Tibial nerve (tissue), 4 donors: ENCODE measurements around the gene ATP2B3. TPM values are rescaled to one million over a fixed set of nuclear protein-coding genes. Genes with fewer than 3 reads are reported as not detected.

Experiments used
- DNase-seq, 2 donors: peaks; one replicate each; pipeline ENCODE4 v3.0.0-alpha.2; 2019; ENCODE audit warnings: low spot score in 2 of 2
- H3K27ac ChIP-seq, 4 donors: fragments of 200-600 bp; sonication (generic) in 3 of 4; one replicate each; pipeline ENCODE4 v1.5.1; 2017 to 2019; ENCODE audit warnings: mild to moderate bottlenecking in 1 of 4
- H3K27me3 ChIP-seq, 2 donors: fragments of 200-600 bp; sonication (generic) in 1 of 2; one replicate each; pipeline versions ENCODE4 v1.5.1 to v1.6.0; 2017 to 2019
- H3K36me3 ChIP-seq, 3 donors: fragments of 200-600 bp; sonication (generic); one replicate each; pipeline ENCODE4 v1.5.1; 2018 to 2019
- H3K4me1 ChIP-seq, 4 donors: fragments of 200-600 bp; sonication (generic) in 3 of 4; one replicate each; pipeline ENCODE4 v1.5.1; 2017 to 2019
- H3K4me3 ChIP-seq, 4 donors: fragments of 200-600 bp; sonication (generic) in 3 of 4; one replicate each; pipeline ENCODE4 v1.5.1; 2017 to 2019; ENCODE audit warnings: mild to moderate bottlenecking in 1 of 4, moderate library complexity in 1 of 4
- H3K9me3 ChIP-seq, 4 donors: fragments of 200-600 bp; sonication (generic) in 3 of 4; one replicate each; pipeline ENCODE4 v1.5.1; 2017 to 2019
- EP300 ChIP-seq, 2 donors: sonication (generic); formaldehyde crosslinking; IDR thresholded peaks; one replicate each; pipeline ENCODE4 v1.6.1; 2017; ENCODE audit warnings: antibody characterized with exemption in 2 of 2, mild to moderate bottlenecking in 1 of 2
- POLR2A ChIP-seq, 2 donors: fragments of 450-650 bp; IDR thresholded peaks; one replicate each; pipeline ENCODE4 v1.6.1; 2017; ENCODE audit warnings: antibody characterized with exemption in 2 of 2, mild to moderate bottlenecking in 2 of 2, moderate library complexity in 2 of 2
- WGBS, 2 donors: methylation state at CpG; one replicate each; pipeline ENCODE4 v1.1.5; 2018; 5-methylcytosine and 5-hydroxymethylcytosine counted together
- total RNA-seq, 4 donors: library from RNA; depleted of rRNA; stranded (reverse); fragments of >200 nt; gene quantifications; one replicate each; pipeline ENCODE4 v1.1.0, GENCODE V29; 2016
- TF ChIP-seq, protein P1 (sequence below), 5 experiments: fragments of 200-600 bp in 3 of 5; fragments of 450-650 bp in 2 of 5; sonication (generic) in 3 of 5; IDR thresholded peaks; one replicate each; pipeline ENCODE4 v1.5.1; 2016 to 2019; ENCODE audit warnings: antibody characterized with exemption in 5 of 5, mild to moderate bottlenecking in 3 of 5, moderate library complexity in 2 of 5

ATP2B3 gene
- total RNA-seq, 4 donors from 2014 or later = not detected

DNA sequence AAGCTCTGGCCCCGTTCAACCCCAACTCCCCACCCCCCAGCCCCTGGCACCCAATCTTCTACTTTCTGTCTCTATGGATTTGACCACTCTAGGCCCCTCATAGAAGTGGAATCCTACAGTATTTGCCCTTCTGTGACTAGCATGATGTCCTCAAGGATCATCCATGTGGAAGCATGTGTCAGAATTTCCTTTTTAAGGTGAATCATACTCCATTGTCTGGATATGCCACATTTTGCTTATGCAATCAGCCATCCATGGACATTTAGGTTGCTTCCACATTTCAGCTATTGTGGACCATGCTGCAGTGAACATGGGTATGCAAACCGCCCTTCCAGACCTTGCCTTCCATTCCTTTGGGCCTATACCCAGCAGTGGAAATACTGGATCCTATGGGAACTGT, 66.0 kb downstream of the ATP2B3 start:
- WGBS, 2 donors = 56 to 86% methylated on average over 2 of the region's 2 CpGs
- Histone ChIP-seq H3K27ac (no peak overlapping the region), H3K36me3 (peaks cover 0 to 17% (median 0%) of the 10 kb centered on the region in 3 donors), H3K9me3 (no peaks in the 10 kb centered on the region), H3K27me3 (peaks cover 0 to 6% of the 10 kb centered on the region in 2 donors), H3K4me3 (no peak overlapping the region), H3K4me1 (no peaks in the 10 kb centered on the region)
- DNase-seq = no peak
- TF ChIP-seq, protein P1, sequence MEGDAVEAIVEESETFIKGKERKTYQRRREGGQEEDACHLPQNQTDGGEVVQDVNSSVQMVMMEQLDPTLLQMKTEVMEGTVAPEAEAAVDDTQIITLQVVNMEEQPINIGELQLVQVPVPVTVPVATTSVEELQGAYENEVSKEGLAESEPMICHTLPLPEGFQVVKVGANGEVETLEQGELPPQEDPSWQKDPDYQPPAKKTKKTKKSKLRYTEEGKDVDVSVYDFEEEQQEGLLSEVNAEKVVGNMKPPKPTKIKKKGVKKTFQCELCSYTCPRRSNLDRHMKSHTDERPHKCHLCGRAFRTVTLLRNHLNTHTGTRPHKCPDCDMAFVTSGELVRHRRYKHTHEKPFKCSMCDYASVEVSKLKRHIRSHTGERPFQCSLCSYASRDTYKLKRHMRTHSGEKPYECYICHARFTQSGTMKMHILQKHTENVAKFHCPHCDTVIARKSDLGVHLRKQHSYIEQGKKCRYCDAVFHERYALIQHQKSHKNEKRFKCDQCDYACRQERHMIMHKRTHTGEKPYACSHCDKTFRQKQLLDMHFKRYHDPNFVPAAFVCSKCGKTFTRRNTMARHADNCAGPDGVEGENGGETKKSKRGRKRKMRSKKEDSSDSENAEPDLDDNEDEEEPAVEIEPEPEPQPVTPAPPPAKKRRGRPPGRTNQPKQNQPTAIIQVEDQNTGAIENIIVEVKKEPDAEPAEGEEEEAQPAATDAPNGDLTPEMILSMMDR (IDR thresholded peaks at IDR 0.05) = no peak
- TF ChIP-seq EP300 (IDR thresholded peaks at IDR 0.05) = no peak
- TF ChIP-seq POLR2A (IDR thresholded peaks at IDR 0.05) = no peak

DNA sequence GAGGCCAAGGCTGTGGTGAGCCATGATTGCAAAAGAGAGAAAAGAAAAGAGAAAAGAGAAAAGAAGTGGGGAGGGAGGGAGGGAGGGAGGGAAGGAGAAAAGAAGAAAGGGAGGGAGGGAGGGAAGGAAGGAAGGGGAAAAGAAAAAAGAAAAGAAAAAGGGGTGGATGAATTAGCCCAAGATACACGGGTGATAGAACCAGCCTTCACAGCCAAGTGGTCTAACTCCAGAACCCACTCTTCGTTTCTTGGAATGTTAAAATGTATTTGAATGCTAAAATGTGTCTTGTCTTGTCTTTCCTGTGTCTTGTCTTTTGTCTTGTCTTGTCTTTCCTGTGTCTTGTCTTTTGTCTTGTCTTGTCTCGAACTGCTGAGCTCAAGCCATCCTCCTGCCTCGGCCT, 68.4 kb downstream of the ATP2B3 start:
- no peaks in the 10 kb centered on the region for H3K4me1 ChIP-seq
- no peak overlapping the region for H3K4me3 ChIP-seq
- H3K36me3 ChIP-seq = peaks cover 0 to 37% (median 0%) of the 10 kb centered on the region in 3 donors
- no peaks in the 10 kb centered on the region for H3K9me3 ChIP-seq
- WGBS, 2 donors = 77 to 86% methylated on average over 4 of the region's 4 CpGs
- TF ChIP-seq, protein P1 (IDR thresholded peaks at IDR 0.05) = no peak
- TF ChIP-seq POLR2A (IDR thresholded peaks at IDR 0.05) (no peak), EP300 (IDR thresholded peaks at IDR 0.05) (no peak)
- no peak overlapping the region for H3K27ac ChIP-seq
- DNase-seq = no peak
- H3K27me3 ChIP-seq = peaks cover 0 to 6% of the 10 kb centered on the region in 2 donors

DNA sequence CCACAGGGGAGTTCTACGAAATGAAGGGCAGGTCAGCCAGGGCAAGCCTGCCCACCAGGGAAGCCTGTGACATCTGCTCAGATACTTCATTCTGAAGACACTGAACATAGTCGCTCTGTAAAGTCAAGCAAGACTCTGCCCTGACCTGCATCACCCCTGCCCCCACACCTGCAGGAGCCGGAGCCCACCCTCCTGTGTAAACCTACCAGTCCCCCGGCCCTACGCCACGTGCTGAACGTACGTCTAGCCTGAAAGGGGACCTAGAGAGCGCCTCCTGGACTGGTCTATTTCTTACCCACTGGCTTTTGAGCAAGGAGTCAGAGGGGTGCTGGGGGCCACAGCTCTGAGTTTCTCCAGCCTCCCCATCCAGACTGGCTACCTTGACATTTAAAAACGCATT, 69.9 kb downstream of the ATP2B3 start:
- Histone ChIP-seq H3K36me3 (peaks cover 0 to 52% (median 0%) of the 10 kb centered on the region in 3 donors), H3K4me3 (no peak overlapping the region), H3K9me3 (no peaks in the 10 kb centered on the region), H3K27me3 (no peaks in the 10 kb centered on the region), H3K4me1 (no peaks in the 10 kb centered on the region), H3K27ac (no peak overlapping the region)
- TF ChIP-seq EP300 (IDR thresholded peaks at IDR 0.05) (no peak), POLR2A (IDR thresholded peaks at IDR 0.05) (no peak)
- TF ChIP-seq, protein P1 (IDR thresholded peaks at IDR 0.05) = no peak
- WGBS, 2 donors = 92 to 99% methylated on average over 10 of the region's 10 CpGs
- no peak for DNase-seq

DNA sequence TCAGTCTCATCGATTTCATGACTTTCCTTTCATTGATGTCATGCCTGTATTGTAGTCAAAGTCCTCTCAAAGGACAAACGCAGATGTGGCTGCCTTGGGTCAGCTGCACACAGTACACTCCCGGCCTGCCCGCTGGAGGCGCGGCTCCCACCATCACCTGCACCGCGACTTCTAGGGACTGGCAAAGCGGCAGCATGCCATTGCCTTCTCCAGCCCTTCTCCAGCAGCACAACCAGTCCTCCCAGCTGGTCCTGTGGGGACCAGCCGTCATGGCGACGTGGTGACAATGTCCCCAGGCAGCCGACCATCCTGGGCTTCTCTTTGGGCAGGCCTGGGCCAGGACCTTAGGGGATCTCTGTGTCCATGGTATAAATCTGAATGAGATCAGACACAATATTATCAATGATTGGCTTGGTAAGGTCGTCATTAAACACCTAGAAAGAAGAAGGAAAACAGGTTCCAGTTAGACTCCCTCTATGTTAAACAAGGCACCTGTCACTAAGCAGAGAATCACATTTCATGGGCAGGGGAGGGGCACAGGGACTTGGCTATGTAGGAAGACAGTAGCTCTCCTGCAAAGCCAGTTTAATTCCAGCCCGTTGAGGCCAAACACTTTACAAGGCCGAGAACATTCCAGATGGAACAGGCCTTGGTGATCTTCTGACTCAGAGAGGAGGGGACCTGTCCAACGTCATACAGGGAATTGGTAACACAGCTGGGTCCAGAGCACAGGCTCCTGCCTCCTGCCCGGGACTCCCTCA, 70.8 kb downstream of the ATP2B3 start:
- Histone ChIP-seq H3K4me3 (no peak overlapping the region), H3K9me3 (no peaks in the 10 kb centered on the region), H3K4me1 (no peaks in the 10 kb centered on the region), H3K36me3 (peaks cover 0 to 61% (median 0%) of the 10 kb centered on the region in 3 donors), H3K27me3 (no peaks in the 10 kb centered on the region), H3K27ac (no peak overlapping the region)
- 91 to 92% methylated on average over 17 to 18 of the region's 18 CpGs for WGBS, 2 donors
- no peak for TF ChIP-seq POLR2A (IDR thresholded peaks at IDR 0.05)
- no peak for TF ChIP-seq EP300 (IDR thresholded peaks at IDR 0.05)
- TF ChIP-seq, protein P1 (IDR thresholded peaks at IDR 0.05) = no peak
- no peak for DNase-seq

DNA sequence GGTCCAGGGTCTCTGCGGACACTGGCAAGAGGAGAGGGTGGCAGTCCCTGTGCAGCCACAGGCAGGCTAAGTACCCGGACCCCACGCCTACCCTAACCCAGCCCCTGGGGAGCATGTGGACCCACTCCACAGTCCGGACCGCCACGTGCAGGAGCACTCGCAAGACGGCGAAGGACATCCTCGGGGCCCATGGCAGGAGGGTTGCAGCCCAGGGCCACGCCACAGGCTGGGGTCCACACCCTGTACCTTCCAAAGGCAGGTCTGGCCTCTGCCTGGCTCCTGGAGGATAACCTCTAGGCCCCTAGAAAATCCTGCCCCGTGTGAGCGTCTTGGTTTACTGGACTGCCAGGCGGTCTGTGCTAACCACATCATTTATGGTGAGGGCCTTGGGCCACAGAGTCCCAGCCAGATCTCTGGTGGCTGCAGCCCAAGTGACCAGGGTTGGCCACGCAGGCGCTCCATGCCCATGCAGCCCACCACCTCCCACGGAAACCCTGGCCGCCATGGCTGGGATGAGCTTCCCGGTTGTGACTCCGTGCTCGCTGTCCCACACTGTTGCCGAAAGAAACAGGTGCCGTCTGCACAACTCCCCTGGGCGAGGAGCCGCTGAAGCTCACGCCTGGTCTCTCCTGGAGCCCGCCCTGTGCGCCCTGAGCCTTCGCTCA, 71.5 kb downstream of the ATP2B3 start:
- H3K36me3 ChIP-seq = peaks cover 0 to 68% (median 0%) of the 10 kb centered on the region in 3 donors
- no peaks in the 10 kb centered on the region for H3K4me1 ChIP-seq
- H3K27me3 ChIP-seq = no peaks in the 10 kb centered on the region
- 96 to 100% methylated on average over 5 to 26 of the region's 29 CpGs for WGBS, 2 donors
- H3K9me3 ChIP-seq = no peaks in the 10 kb centered on the region
- H3K27ac ChIP-seq = no peak overlapping the region
- no peak for DNase-seq
- TF ChIP-seq, protein P1 (IDR thresholded peaks at IDR 0.05) = no peak
- TF ChIP-seq EP300 (IDR thresholded peaks at IDR 0.05) (no peak), POLR2A (IDR thresholded peaks at IDR 0.05) (no peak)
- H3K4me3 ChIP-seq = no peak overlapping the region
